OCI-M2 (cell line): Measurements from ENCODE around the gene ATXN1.

Experiments used
- DNase-seq: peaks from one replicate; lab custom pipeline; 2025; ENCODE audit not compliant: unreplicated experiment; lab: John Stamatoyannopoulos, UW

The ATXN1 gene

GRCh38 chr6:16512544-16513290 lies 248.5 kb downstream of the ATXN1 start:
- DNase-seq, result no peak

GRCh38 chr6:16511723-16512489 lies 249.4 kb downstream of the ATXN1 start:
- no peak for DNase-seq

GRCh38 chr6:16511040-16511660 lies 250.1 kb downstream of the ATXN1 start:
- DNase-seq, result no peak

- no peak for DNase-seq
These were observed 251.0 kb downstream of the ATXN1 start for GRCh38 chr6:16510245-16510644.

- DNase-seq, result no peak
These were observed 252.3 kb downstream of the ATXN1 start for GRCh38 chr6:16508959-16509358.

- no peak for DNase-seq
These were observed 255.4 kb downstream of the ATXN1 start for GRCh38 chr6:16505711-16506357.

GRCh38 chr6:16504609-16505008 lies 256.7 kb downstream of the ATXN1 start:
- no peak for DNase-seq

- DNase-seq, result no peak
These were observed 257.3 kb downstream of the ATXN1 start for GRCh38 chr6:16503970-16504415.

- DNase-seq, result no peak
These were observed 258.0 kb downstream of the ATXN1 start for GRCh38 chr6:16503241-16503775.

- no peak for DNase-seq
These were observed 262.3 kb downstream of the ATXN1 start for GRCh38 chr6:16498957-16499356.

GRCh38 chr6:16498237-16498636 lies 263.0 kb downstream of the ATXN1 start:
- no peak for DNase-seq

GRCh38 chr6:16496991-16497801 lies 264.1 kb downstream of the ATXN1 start:
- no peak for DNase-seq

- DNase-seq, result no peak
These were observed 265.1 kb downstream of the ATXN1 start for GRCh38 chr6:16496210-16496609.

- DNase-seq, result no peak
These were observed 266.5 kb downstream of the ATXN1 start for GRCh38 chr6:16494793-16495192.

GRCh38 chr6:16493802-16494201 lies 267.5 kb downstream of the ATXN1 start:
- no peak for DNase-seq

GRCh38 chr6:16493112-16493511 lies 268.1 kb downstream of the ATXN1 start:
- DNase-seq, result no peak

GRCh38 chr6:16491666-16492313 lies 269.5 kb downstream of the ATXN1 start:
- no peak for DNase-seq

GRCh38 chr6:16490616-16491015 lies 270.6 kb downstream of the ATXN1 start:
- DNase-seq, result no peak

- no peak for DNase-seq
These were observed 272.4 kb downstream of the ATXN1 start for GRCh38 chr6:16488813-16489212.
